ENCODE results near the gene SORBS1.

- TF ChIP-seq EZH2 (optimal IDR thresholded peaks at IDR 0.05; ENCODE audit: low read depth, low read length) (no peak), CTCF (IDR thresholded peaks at IDR 0.05; ENCODE audit: low read length) (no peak)
Measured at GRCh38 chr10:95291365-95292039, 269.7 kb downstream of the SORBS1 start.
